ENCODE measurements around the gene DRG2.

DNA sequence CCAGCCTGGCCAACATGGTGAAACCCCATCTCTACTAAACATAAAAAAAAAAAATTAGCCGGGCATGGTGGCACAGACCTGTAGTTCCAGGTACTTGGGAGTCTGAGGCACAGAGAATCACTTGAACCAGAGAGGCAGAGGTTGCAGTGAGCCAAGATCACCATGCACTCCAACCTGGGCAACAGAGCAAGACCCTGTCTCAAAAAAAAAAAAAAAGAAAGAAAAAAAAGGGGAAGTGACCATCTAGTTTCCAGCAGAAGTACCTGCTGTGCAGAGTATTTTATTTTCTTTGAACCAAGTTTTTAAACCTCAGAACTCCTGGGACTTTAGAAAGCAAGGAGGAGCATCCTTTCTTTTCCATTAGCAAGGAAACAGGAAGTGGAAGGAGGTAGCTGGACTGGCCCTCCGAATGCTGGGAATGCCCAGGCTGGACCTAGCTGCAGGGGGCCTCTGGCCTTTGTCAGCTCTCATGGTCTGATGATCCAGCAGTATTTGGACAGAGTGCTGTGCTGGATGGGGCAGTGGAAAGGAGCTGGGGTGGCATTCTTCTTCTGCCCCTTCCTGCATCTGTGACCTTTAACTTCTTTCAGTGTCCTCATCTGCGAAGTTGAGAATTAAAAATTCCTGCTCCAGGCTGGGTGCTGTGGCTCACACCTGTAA lies 41.9 kb upstream of the DRG2 start:
- TF ChIP-seq TAF1 (IDR thresholded peaks at IDR 0.05; ENCODE audit: low read depth): no peak
- TF ChIP-seq, protein P1, sequence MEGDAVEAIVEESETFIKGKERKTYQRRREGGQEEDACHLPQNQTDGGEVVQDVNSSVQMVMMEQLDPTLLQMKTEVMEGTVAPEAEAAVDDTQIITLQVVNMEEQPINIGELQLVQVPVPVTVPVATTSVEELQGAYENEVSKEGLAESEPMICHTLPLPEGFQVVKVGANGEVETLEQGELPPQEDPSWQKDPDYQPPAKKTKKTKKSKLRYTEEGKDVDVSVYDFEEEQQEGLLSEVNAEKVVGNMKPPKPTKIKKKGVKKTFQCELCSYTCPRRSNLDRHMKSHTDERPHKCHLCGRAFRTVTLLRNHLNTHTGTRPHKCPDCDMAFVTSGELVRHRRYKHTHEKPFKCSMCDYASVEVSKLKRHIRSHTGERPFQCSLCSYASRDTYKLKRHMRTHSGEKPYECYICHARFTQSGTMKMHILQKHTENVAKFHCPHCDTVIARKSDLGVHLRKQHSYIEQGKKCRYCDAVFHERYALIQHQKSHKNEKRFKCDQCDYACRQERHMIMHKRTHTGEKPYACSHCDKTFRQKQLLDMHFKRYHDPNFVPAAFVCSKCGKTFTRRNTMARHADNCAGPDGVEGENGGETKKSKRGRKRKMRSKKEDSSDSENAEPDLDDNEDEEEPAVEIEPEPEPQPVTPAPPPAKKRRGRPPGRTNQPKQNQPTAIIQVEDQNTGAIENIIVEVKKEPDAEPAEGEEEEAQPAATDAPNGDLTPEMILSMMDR (IDR thresholded peaks at IDR 0.05; ENCODE audit: poor library complexity, severe bottlenecking): no peak
- no peak for TF ChIP-seq SMC3 (conservative IDR thresholded peaks at IDR 0.05; ENCODE audit: poor library complexity)
- TF ChIP-seq POLR2AphosphoS5 (IDR thresholded peaks at IDR 0.05): no peak
- TF ChIP-seq EP300 (conservative IDR thresholded peaks at IDR 0.05; ENCODE audit: poor library complexity, severe bottlenecking): no peak
- TF ChIP-seq EZH2 (IDR thresholded peaks at IDR 0.05; ENCODE audit: borderline replicate concordance, insufficient read depth, low read length, poor library complexity, severe bottlenecking): no peak
- TF ChIP-seq, protein P2, sequence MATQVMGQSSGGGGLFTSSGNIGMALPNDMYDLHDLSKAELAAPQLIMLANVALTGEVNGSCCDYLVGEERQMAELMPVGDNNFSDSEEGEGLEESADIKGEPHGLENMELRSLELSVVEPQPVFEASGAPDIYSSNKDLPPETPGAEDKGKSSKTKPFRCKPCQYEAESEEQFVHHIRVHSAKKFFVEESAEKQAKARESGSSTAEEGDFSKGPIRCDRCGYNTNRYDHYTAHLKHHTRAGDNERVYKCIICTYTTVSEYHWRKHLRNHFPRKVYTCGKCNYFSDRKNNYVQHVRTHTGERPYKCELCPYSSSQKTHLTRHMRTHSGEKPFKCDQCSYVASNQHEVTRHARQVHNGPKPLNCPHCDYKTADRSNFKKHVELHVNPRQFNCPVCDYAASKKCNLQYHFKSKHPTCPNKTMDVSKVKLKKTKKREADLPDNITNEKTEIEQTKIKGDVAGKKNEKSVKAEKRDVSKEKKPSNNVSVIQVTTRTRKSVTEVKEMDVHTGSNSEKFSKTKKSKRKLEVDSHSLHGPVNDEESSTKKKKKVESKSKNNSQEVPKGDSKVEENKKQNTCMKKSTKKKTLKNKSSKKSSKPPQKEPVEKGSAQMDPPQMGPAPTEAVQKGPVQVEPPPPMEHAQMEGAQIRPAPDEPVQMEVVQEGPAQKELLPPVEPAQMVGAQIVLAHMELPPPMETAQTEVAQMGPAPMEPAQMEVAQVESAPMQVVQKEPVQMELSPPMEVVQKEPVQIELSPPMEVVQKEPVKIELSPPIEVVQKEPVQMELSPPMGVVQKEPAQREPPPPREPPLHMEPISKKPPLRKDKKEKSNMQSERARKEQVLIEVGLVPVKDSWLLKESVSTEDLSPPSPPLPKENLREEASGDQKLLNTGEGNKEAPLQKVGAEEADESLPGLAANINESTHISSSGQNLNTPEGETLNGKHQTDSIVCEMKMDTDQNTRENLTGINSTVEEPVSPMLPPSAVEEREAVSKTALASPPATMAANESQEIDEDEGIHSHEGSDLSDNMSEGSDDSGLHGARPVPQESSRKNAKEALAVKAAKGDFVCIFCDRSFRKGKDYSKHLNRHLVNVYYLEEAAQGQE (IDR thresholded peaks at IDR 0.05; ENCODE audit: borderline replicate concordance): no peak
- no peak for TF ChIP-seq MXI1 (conservative IDR thresholded peaks at IDR 0.05; ENCODE audit: poor library complexity, severe bottlenecking)
- TF ChIP-seq RAD21 (conservative IDR thresholded peaks at IDR 0.05): no peak

All from neural cell (in vitro differentiated cells).